ENCODE results near the gene TRIM49D2.
"Not testable (repeated sequence)": the region's sequence is repeated elsewhere in the genome, so short reads cannot be mapped to it uniquely, and the experiment has no call there.

DNA sequence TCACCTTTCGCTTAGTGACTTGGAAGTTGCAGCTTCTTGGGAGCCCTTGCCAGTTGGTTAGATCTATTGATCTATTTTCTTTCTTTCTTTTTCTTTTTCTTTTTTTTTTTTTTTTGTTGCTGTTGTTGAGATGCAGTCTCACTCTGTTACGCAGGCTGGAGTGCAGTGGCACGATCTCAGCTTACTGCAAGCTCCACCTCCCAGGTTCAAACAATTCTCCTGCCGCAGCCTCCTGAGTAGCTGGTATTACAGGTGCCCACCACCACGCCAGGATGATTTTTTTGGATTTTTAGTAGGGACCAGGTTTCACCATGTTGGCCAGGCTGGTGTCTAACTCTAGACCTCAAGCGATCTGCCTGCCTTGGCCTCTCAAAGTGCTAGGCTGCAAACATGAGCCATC lies 46.4 kb upstream of the TRIM49D2 start:
- TF ChIP-seq, protein P1, sequence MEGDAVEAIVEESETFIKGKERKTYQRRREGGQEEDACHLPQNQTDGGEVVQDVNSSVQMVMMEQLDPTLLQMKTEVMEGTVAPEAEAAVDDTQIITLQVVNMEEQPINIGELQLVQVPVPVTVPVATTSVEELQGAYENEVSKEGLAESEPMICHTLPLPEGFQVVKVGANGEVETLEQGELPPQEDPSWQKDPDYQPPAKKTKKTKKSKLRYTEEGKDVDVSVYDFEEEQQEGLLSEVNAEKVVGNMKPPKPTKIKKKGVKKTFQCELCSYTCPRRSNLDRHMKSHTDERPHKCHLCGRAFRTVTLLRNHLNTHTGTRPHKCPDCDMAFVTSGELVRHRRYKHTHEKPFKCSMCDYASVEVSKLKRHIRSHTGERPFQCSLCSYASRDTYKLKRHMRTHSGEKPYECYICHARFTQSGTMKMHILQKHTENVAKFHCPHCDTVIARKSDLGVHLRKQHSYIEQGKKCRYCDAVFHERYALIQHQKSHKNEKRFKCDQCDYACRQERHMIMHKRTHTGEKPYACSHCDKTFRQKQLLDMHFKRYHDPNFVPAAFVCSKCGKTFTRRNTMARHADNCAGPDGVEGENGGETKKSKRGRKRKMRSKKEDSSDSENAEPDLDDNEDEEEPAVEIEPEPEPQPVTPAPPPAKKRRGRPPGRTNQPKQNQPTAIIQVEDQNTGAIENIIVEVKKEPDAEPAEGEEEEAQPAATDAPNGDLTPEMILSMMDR (IDR thresholded peaks at IDR 0.05), result not testable (repeated sequence)
- TF ChIP-seq POLR2A (IDR thresholded peaks at IDR 0.05), result not testable (repeated sequence)

All from transverse colon (tissue), 3 donors.